ENCODE data around the gene HTN1. TPM values are rescaled to one million over a fixed set of nuclear protein-coding genes. Genes with fewer than 3 reads are reported as not detected.

The HTN1 gene
- total RNA-seq, 1 donor from 2014 or later = not detected

Other genes with a start within 250 kb of the HTN1 start
- gene SULT1E1, start 190.3 kb upstream of the HTN1 start, total RNA-seq = not detected
- not detected for gene CSN1S1, start 119.4 kb upstream of the HTN1 start, total RNA-seq
- not detected for gene CSN2, start 84.7 kb upstream of the HTN1 start, total RNA-seq
- not detected for gene STATH, start 54.5 kb upstream of the HTN1 start, total RNA-seq
- gene HTN3, start 22.0 kb upstream of the HTN1 start, total RNA-seq = not detected
- gene PRR27, start 103.8 kb downstream of the HTN1 start, total RNA-seq = not detected
- gene ODAM, start 145.3 kb downstream of the HTN1 start, total RNA-seq = not detected
- gene FDCSP, start 175.7 kb downstream of the HTN1 start, total RNA-seq = not detected
- not detected for gene CSN3, start 192.2 kb downstream of the HTN1 start, total RNA-seq

Data from left ventricle myocardium superior (tissue), 1 donor.